Stimulated activated CD4-positive, alpha-beta T cell treated with anti-CD3 and anti-CD28 coated beads, TNF-alpha, amount 100 ng/mL, for 1 hour (primary cell): Measurements from ENCODE around the gene OSBPL5.
"Not testable (repeated sequence)": the region's sequence is repeated elsewhere in the genome, so short reads cannot be mapped to it uniquely, and the experiment has no call there.

Source experiments
- DNase-seq, 3 donors: peaks; one replicate each; pipeline ENCODE4 v3.0.0-alpha.2; 2020; ENCODE audit warnings: low read depth in 3 of 3, low spot score in 1 of 3

Gene OSBPL5

GRCh38 chr11:3089236-3090061 lies 75.7 kb downstream of the OSBPL5 start:
- no peak for DNase-seq

DNA sequence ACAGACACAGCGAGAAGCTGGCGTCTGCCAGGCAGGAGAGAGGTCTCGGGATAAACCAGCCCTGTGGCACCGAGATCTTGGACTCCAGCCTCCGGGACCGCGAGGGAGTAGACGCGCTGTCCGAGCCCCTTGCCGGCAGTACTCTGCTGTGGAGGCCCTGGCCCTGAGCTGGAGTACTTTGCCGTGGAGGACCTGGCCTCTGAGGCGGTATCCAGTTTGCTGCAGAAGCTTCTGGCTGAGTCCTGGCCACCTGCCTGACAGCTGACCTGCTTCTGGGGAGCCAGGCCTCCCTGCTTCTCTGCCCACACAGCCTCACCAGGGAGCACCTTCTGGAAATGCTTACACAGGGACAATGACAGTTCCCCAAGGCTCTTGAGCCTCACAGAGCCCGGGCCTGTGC lies 76.3 kb downstream of the OSBPL5 start:
- no peak for DNase-seq

DNA sequence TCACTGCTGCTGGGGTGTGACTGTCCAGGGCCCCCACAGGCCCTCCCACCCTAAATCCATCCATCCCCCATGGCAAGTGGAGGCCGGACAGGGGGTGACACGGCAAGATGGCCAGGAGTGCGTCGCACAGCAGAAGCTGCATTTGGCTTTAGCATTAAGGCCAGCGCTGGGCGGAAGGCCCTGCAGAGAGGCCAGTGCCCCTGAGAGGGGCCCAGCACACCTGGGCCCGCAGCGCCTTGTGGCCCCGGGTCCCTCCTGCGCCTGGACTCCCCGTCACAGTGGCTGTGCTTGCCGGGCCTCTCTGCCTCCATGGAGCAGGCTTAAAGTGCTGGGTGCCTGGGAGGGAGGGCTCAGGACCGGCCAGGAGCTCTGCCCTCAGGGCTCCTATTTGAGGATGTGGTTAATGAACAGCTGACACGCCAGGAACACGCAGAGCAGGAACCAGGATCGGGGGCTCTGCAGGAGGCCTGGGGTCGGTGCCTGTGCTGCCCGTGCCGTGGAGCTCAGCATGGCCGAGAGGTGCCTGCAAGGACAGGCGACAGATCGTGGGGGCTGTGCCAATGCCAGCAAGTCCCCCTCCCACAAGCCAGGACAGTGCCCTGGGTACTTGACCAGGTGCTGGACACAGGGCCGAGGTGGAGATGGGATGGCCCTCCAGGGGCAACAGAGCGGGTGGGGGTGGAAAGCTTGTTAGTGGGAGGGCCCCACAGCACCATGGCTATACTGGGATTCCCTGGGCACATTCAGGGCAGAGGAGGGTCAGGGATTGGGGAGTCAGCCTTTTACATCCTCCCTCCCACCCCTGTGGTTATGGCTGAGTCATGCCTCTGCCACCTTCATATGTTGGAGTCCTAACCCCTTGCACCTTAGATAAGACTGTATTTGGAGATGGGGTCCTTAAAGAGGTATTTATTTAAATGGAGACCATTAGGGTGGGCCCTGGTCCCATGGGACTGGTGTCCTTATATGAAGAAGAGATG lies 77.0 kb downstream of the OSBPL5 start:
- no peak for DNase-seq

GRCh38 chr11:3087373-3087772 lies 77.7 kb downstream of the OSBPL5 start:
- no peak for DNase-seq

DNA sequence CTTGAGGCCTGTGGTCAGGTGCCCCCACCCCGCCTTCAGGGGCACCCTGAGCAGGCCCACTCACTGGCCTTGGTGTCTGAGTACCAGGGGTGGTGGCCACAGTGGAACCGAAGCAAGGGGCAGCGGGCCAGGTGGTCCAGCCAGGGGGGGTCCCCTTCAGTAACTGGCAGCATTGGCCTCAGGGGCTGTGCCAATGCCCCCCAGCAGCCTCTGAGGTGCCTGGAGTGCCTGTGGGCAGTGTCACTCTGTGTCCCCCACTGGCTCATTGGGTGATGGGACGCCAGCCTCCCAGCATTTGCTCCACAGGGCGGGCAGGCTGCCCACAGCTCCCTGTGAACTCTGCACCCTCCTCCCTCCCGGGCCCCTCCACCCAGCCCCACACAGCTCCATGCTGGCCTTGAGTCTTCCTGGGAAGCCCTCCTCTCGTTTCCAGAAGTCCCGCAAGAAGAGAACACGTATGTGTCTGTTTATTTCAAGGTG lies 78.4 kb downstream of the OSBPL5 start:
- no peak for DNase-seq

DNA sequence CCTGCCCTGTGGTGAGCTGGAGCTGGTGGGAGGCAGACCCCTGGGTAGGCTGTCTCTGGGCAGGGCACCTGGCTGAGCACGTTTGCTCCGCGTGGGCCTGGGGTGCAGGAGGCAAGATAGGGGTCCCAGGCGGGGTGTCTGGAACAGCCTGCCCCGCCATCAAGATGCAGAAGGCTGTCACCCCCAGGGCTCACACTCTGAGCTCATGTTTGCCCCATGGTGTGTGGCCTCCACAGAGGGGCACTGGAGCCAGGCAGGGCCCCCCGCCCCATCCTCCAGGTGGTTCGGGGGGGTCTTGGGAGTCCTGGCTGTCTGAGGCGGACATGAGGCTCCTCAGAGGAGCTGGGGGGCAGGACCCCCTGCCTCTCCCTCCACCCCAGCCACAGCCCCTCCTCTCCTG lies 79.0 kb downstream of the OSBPL5 start:
- DNase-seq: no peak

DNA sequence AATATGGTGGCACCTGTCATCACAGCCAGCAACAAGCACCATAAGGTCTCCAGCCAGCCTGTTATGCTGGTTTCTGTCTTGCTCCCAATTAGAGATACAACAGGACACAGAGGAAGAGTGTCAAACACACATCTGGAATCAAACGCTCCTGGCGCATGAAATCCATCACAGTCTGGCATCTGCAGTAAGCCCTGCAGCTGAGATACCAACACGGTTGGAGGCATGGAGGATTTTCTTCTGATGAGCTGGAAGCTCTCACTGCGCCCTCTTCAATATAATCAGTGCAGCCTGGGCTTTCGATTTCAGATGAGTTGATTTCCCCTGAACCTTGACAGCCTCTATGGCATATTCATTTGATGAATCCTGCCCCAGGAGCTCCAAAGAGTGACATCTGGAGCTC lies 80.1 kb downstream of the OSBPL5 start:
- no peak for DNase-seq

DNA sequence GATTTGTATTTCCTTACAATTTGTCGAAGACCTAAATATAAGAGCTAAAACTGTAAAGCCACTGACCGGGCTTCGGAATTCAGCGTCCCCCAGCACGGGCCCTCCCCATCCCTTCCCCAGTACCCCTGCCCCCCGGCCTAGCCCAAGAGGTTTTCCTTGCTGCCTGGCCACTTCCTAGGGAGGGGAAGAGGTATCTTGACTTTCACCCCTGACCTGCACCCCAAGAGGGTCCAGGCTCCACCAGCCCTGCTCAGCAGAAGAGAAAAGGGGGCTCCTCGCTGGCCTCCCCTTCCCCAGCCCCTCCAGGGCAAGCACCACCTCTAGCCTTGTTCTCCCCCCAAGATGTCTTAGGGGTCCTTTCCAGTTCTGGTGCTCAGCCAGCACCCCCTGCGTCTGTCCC lies 81.8 kb downstream of the OSBPL5 start:
- DNase-seq: no peak

GRCh38 chr11:3081386-3081751 lies 83.7 kb downstream of the OSBPL5 start:
- DNase-seq: no peak

GRCh38 chr11:3080733-3081385 lies 84.3 kb downstream of the OSBPL5 start:
- no peak for DNase-seq

GRCh38 chr11:3080104-3080503 lies 85.0 kb downstream of the OSBPL5 start:
- no peak for DNase-seq

DNA sequence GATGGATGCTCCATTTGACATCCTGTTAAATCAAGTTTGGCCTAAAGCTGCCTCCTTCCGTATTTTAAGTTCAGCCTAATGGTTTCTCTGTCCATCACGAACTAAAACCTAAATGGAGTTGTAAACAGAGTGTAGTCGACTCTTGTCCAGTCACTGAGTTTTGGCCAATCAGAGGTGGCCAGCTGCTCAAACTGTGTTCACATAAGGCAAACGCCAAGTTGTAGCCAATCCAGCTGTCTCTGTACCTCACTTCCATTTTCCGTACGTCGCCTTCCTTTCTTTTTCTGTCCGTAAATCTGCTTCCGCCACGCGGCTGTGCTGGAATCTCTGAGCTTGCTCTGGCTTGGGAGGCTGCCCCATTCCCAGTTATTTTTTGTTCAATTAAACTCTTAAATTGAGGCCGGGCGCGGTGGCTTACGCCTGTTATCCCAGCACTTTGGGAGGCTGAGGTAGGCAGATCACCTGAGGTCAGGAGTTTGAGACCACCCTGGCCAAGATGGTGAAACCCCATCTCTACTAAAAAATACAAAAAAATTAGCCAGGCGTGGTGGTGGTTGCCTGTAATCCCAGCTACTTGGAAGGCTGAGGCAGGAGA lies 87.2 kb downstream of the OSBPL5 start:
- no peak for DNase-seq

GRCh38 chr11:3077189-3077836 lies 87.8 kb downstream of the OSBPL5 start:
- DNase-seq: no peak

- no peak for DNase-seq
Observed at GRCh38 chr11:3074912-3075589, 90.1 kb downstream of the OSBPL5 start.

DNA sequence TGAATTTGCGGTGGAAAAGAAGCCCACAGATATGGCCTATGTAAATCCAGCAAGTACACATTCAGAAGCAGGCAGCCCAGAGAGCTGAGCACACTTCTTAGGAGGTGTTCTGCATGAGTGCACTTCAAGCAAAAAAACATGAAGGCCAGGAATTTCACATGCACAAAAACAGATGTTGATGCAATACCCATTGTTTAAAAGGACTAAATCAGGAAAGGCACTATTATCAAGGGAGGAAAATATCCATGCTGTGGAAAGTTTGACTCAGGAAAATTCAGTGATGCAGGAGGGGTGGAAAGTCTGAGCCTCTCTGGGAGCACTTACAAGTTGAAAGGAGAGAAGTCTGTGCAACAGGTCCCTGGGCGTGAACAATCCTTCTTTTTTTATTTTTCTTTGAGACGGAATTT lies 92.1 kb downstream of the OSBPL5 start:
- no peak for DNase-seq

DNA sequence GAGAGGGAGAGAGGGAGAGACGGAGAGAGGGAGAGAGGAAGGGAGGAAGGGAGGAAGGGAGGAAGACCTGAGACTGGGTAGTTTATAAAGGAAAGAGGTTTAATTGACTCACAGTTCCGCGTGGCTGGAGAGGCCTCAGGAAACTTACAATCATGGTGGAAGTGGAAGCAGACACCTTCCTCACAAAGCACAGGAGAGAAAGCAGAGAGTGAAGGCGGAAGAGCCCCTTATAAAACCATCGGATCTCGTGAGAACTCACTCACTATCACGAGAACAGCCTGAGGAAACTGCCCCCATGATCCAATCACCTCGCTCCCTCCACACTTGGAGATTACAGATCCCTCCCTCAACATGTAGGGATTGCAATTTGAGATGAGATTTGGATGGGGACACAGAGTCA lies 95.7 kb downstream of the OSBPL5 start:
- DNase-seq: no peak

GRCh38 chr11:3066308-3066707 lies 98.8 kb downstream of the OSBPL5 start:
- not testable (repeated sequence) for DNase-seq

DNA sequence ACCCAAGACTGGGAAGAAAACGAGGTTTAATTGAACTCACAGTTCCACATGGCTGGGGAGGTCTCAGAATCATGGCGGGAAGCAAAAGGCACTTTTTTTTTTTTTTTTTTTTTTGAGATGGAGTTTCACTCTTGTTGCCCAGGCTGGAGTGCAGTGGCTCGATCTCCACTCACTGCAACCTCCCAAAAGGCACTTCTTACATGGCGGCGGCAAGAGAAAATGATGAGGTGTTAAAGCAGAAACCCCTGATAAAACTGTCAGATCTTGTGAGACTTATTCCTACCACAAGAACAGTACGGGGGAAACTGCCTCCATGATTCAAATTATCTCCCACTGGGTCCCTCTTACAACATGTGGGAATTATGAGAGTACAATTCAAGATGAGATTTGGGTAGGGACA lies 100.4 kb downstream of the OSBPL5 start:
- DNase-seq: not testable (repeated sequence)

- DNase-seq: not testable (repeated sequence)
Observed at GRCh38 chr11:3063876-3064275, 101.2 kb downstream of the OSBPL5 start.

GRCh38 chr11:3063432-3063831 lies 101.7 kb downstream of the OSBPL5 start:
- not testable (repeated sequence) for DNase-seq
